Activated T-helper 17 cell treated with anti-CD3 and anti-CD28 coated beads, Interleukin-2, amount 50 U/mL, for 72 hours (primary cell): Measurements from ENCODE around the gene SGMS2. TPM values are rescaled to one million over a fixed set of nuclear protein-coding genes. Genes with fewer than 3 reads are reported as not detected.
"Not testable (repeated sequence)": the region's sequence is repeated elsewhere in the genome, so short reads cannot be mapped to it uniquely, and the experiment has no call there.

Experiments used
- ATAC-seq: fragments of 150-1000 bp; cut with Tn5 transposase; replicated peaks from 2 replicates; pipeline ENCODE4 v1.10.0; 2021; ENCODE audit warnings: mild to moderate bottlenecking, moderate library complexity
- H3K27ac Mint-ChIP-seq: one replicate; pipeline ENCODE4 v1.8.0; 2022; ENCODE audit warnings: mixed read lengths
- H3K27me3 Mint-ChIP-seq: one replicate; pipeline ENCODE4 v1.8.0; 2022; ENCODE audit warnings: mixed read lengths
- H3K36me3 Mint-ChIP-seq: one replicate; pipeline ENCODE4 v1.8.0; 2022; ENCODE audit warnings: low read depth, mild to moderate bottlenecking, mixed read lengths
- H3K4me1 Mint-ChIP-seq: one replicate; pipeline ENCODE4 v1.8.0; 2022; ENCODE audit warnings: mixed read lengths
- H3K4me3 Mint-ChIP-seq: one replicate; pipeline ENCODE4 v1.8.0; 2022; ENCODE audit warnings: mild to moderate bottlenecking, mixed read lengths
- H3K9me3 Mint-ChIP-seq: one replicate; pipeline ENCODE4 v1.8.0; 2022; ENCODE audit warnings: mixed read lengths
- total RNA-seq, 2 donors: library from RNA; stranded (reverse); gene quantifications; one replicate each; pipeline ENCODE4 v1.2.3, GENCODE V29; 2022

SGMS2 gene
- total RNA-seq, 2 donors from 2014 or later = 0.19 to 1.2 TPM

DNA sequence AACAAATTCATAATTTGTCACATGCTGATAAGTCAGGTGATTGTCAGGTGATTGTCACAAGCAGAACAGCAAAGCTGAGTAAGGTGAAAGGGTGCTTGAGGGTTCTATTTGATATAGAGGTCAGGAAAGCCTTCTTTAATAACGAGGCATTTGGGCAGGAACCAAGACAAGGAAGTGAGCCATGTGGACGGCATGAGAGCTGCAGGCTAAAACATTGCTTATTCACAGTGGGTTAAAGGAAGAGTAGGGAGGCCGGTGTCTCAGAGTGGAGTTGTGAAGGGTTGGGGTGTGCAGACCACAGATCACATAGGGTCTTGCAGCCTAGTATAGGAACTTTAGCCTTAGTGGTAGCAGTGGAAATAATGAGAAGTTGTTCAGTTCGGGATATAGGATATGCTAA is 75.3 kb downstream of the SGMS2 start:
- no peaks in the 10 kb centered on the region for H3K4me1 Mint-ChIP-seq
- H3K27me3 Mint-ChIP-seq = peaks cover 30% of the 10 kb centered on the region
- H3K27ac Mint-ChIP-seq = no peak overlapping the region
- ATAC-seq = no peak
- H3K4me3 Mint-ChIP-seq = no peak overlapping the region
- H3K36me3 Mint-ChIP-seq = no peaks in the 10 kb centered on the region
- H3K9me3 Mint-ChIP-seq = no peaks in the 10 kb centered on the region

DNA sequence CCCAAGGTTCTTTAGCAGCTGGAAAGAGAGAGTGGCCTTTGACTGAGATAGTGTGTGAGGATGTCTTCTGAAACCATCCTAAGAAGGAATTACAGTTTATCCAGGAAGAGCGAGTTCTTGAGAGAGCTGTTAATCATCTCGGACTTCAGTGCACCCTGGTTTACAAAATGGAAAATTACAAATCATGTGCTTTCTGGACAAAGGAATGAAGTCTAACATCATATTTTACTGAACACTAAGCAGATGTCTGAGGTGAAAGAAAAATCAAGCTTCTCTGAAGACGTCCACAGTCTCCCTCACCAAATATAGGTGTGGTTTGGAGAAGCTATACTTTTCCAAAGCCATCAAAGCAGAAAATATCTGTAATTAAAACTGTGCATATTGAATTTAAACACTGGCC is 75.8 kb downstream of the SGMS2 start:
- H3K36me3 Mint-ChIP-seq = no peaks in the 10 kb centered on the region
- no peak overlapping the region for H3K4me3 Mint-ChIP-seq
- no peaks in the 10 kb centered on the region for H3K9me3 Mint-ChIP-seq
- peaks cover 27% of the 10 kb centered on the region for H3K27me3 Mint-ChIP-seq
- no peaks in the 10 kb centered on the region for H3K4me1 Mint-ChIP-seq
- no peak for ATAC-seq
- H3K27ac Mint-ChIP-seq = no peak overlapping the region

DNA sequence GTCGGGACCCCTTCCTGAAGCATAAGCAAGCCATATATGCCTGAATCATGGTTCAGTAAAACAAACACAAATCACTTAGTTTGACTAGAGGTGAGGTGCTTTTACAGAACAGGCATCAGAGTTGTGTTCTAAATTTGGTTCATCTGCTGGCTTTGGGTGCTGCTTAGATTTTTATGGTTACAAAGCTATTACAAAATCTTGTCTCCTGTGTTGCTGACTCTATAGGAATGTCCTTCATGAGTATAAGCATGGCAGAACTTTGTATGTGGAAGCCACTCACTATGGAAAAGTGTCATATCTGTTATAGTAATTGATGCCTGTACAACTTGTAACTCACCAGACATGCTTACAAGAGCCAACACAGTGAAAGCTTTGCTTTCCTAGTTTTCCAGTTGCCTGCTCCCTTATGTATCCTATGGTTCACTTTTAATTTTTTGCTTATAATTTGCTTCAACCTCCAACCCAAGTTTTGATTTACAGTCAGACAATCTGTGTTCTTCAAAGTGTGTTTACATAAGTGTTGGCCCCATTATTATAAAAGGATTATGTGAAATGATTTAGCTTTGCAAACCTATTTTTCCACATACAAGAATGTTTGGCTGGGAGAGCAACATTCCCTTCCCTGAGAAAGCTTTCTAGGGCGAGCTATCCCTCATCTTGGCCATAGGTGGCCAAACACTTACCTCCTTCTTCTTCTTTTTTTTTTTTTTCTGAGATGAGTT is 76.6 kb downstream of the SGMS2 start:
- Mint-ChIP-seq H3K4me3 (no peak overlapping the region), H3K4me1 (no peaks in the 10 kb centered on the region), H3K27ac (no peak overlapping the region), H3K27me3 (peaks cover 27% of the 10 kb centered on the region), H3K9me3 (no peaks in the 10 kb centered on the region), H3K36me3 (no peaks in the 10 kb centered on the region)
- no peak for ATAC-seq

DNA sequence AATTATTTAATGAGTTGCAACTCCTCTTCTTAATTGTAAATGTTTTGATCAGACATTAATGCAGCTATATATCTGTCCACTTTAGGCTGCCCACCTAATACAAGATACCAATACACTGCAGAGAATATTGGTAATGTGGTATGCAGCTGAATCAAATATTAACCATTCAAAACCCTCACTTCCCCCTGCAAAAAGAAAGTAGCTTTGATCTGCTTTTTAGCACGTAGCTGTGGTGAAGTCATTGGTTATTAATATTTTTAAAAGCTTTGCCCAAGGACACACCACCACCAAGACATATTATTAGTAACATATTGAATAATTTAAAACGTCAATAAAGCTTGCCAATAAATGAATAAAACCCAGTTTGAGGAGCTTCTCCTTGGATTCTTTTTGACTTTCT is 78.0 kb downstream of the SGMS2 start:
- no peaks in the 10 kb centered on the region for H3K4me1 Mint-ChIP-seq
- H3K9me3 Mint-ChIP-seq = no peaks in the 10 kb centered on the region
- ATAC-seq = no peak
- no peak overlapping the region for H3K4me3 Mint-ChIP-seq
- no peaks in the 10 kb centered on the region for H3K36me3 Mint-ChIP-seq
- no peak overlapping the region for H3K27ac Mint-ChIP-seq
- peaks cover 27% of the 10 kb centered on the region for H3K27me3 Mint-ChIP-seq

DNA sequence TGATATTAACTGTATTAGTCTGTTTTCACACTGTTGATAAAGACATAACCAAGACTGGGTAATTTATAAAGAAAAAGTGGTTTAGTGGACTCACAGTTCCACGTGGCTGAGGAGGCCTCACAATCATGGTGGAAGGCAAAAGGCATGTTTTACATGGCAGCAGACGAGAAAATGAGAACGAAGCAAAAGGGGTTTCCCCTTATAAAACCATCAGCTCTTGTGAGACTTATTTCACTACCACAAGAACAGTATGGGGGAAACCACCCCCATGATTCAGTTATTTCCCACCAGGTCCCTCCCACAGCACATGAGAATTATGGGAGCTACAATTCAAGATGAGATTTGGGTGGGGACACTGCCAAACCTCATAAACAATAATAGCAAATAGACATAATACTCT is 80.3 kb downstream of the SGMS2 start:
- not testable (repeated sequence) for H3K36me3 Mint-ChIP-seq, H3K9me3 Mint-ChIP-seq, H3K4me3 Mint-ChIP-seq, H3K4me1 Mint-ChIP-seq, H3K27ac Mint-ChIP-seq
- peaks cover 30% of the 10 kb centered on the region for H3K27me3 Mint-ChIP-seq
- ATAC-seq = peak; percentile 88

DNA sequence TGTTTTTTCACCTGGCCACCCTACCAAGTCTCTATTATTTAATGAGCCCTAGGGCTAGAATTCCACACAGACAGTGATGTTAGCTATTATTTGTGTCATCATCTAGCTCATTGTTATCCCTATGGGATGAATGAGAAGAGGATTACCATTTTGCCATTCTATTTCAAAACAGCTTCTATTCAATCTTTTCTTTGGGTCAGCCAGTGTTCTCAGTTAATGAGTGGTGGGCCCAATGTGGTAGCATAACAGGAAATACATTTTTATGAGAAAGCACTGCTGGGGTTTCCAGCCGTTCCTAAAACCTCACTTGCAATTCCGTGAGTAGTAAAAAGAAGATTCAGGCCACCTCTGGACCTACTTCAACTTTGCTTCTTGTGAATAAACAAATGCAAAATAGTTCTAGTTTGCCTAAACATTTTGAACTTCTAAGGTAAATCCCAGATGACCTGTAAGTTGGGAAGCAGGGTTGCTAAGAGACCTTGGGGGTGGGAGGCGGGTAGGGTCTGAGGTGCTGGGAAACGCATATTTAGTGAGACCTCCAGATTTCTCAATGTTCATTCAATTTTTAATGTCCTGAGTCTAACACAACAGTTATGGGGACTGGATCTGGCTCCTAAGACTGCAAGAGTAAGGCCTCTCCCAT is 81.8 kb downstream of the SGMS2 start:
- Mint-ChIP-seq H3K36me3 (no peaks in the 10 kb centered on the region), H3K27ac (no peak overlapping the region), H3K27me3 (peaks cover 15% of the 10 kb centered on the region), H3K4me3 (no peak overlapping the region), H3K9me3 (no peaks in the 10 kb centered on the region), H3K4me1 (no peaks in the 10 kb centered on the region)
- no peak for ATAC-seq

DNA sequence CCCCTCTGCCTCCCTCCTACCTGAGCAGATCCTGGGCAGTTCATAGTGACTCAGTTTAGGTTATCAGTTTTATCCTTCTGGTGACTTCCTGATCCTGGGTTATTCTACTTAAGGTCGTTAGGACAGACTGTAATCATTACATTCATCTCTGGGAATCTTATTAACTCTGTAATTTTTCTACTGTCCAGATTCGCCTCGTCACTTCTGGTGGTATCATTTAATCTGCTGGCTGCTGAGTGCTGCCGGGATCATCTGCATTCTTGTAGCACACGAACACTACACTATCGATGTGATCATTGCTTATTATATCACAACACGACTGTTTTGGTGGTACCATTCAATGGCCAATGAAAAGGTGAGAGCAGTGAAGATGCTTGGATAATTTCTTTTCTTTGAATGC is 83.6 kb downstream of the SGMS2 start:
- no peaks in the 10 kb centered on the region for H3K9me3 Mint-ChIP-seq
- ATAC-seq = no peak
- H3K27me3 Mint-ChIP-seq = peaks cover 6% of the 10 kb centered on the region
- no peak overlapping the region for H3K27ac Mint-ChIP-seq
- H3K4me3 Mint-ChIP-seq = no peak overlapping the region
- H3K36me3 Mint-ChIP-seq = no peaks in the 10 kb centered on the region
- H3K4me1 Mint-ChIP-seq = no peaks in the 10 kb centered on the region

DNA sequence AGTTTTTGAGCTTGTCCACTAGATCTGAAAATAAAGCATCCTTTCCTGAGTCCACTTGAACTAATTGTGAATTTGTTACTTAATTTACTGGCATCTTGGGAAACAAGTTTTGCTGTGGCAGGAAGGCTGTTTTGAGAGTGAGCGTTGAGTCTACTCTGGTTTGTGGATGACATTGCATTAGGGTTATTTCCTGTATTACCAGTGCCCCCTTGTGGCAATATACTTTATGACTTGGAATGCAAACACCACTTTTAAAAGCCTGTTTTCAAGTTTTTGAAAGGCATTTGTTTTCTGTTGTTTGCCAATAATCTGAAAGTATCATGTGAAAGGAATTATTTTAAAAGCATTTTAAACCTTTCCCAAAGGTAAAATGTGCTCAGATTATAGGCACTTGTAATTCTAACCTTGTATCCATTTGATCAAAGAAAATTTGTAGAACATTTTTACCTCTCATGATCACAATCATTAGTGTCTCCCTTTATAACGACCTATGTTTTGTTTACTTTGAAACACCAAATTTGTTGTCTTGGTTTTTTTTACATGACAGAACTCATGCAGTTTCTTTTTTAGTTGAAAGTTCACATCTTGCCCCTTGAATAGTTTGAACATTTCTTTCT is 88.7 kb downstream of the SGMS2 start:
- no peak overlapping the region for H3K27ac Mint-ChIP-seq
- H3K4me3 Mint-ChIP-seq = no peak overlapping the region

DNA sequence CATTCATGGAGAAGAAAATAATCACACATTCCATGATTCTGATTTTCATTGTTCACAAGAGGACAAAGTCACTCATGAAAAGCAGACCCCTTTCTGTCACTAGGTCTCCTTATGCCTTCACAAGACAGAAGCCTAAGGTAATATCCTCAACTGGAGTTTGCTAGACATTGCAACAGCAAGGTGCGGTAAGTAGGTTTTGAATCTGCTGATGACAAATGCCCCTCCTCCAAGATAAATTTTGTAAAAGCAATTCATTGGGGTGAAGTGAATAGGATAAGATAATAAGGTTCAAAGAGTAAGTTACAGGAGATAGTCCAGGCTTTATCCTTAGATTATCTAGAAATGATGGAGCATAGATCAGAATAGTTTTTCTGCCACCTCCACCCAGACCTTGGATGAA is 90.5 kb downstream of the SGMS2 start:
- no peak overlapping the region for H3K4me3 Mint-ChIP-seq
- H3K36me3 Mint-ChIP-seq = no peaks in the 10 kb centered on the region
- no peak overlapping the region for H3K27ac Mint-ChIP-seq
- no peak for ATAC-seq
- peaks cover 8% of the 10 kb centered on the region for H3K9me3 Mint-ChIP-seq
- H3K4me1 Mint-ChIP-seq = no peaks in the 10 kb centered on the region
- peaks cover 17% of the 10 kb centered on the region for H3K27me3 Mint-ChIP-seq

More for the DNA sequence above, 88.7 kb downstream of the SGMS2 start:
- no peaks in the 10 kb centered on the region for H3K4me1 Mint-ChIP-seq
- no peaks in the 10 kb centered on the region for H3K36me3 Mint-ChIP-seq
- ATAC-seq = peak; percentile 63
- H3K9me3 Mint-ChIP-seq = no peaks in the 10 kb centered on the region
- peaks cover 9% of the 10 kb centered on the region for H3K27me3 Mint-ChIP-seq

DNA sequence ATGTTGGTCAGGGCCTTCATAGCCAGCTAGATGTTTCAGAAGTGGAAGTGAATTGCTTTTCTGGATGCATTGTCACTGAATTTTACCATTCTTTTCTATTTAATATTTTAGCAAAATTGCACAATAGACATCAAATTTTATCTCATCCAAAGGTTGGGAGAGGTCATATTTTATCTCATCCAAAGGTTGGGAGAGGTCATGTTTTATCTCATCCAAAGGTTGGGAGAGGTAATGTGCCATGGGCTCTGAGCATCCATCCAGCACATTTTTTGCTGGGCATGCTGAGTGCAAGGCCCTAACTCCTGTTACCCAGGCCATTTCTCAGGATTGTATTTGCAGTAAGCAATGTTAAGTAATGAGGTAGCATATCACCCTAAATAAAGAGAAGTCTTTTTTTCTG is 91.9 kb downstream of the SGMS2 start:
- H3K9me3 Mint-ChIP-seq = peaks cover 8% of the 10 kb centered on the region
- H3K27me3 Mint-ChIP-seq = peaks cover 20% of the 10 kb centered on the region
- H3K4me3 Mint-ChIP-seq = no peak overlapping the region
- no peaks in the 10 kb centered on the region for H3K36me3 Mint-ChIP-seq
- no peak overlapping the region for H3K27ac Mint-ChIP-seq
- ATAC-seq = no peak
- no peaks in the 10 kb centered on the region for H3K4me1 Mint-ChIP-seq

DNA sequence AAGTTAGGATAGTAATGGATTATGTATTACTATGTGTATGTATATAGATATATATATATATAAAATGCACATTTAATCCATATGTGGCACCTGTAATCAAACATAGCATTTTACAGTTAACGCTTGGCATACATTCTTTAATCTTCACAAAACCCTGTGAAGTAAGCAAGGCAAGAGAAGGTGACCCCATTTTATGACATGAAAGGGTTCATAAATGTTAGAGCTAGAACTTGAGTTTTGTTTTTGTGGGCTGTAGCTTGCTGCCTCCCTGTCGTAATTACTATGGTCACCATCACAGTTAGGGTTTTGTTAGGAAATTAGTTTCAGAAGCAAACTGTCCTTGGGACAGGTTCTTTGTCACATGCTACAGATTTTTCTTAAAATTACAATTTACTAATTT is 92.8 kb downstream of the SGMS2 start:
- ATAC-seq = no peak
- no peaks in the 10 kb centered on the region for H3K4me1 Mint-ChIP-seq
- peaks cover 20% of the 10 kb centered on the region for H3K27me3 Mint-ChIP-seq
- no peak overlapping the region for H3K27ac Mint-ChIP-seq
- no peak overlapping the region for H3K4me3 Mint-ChIP-seq
- H3K36me3 Mint-ChIP-seq = no peaks in the 10 kb centered on the region
- peaks cover 8% of the 10 kb centered on the region for H3K9me3 Mint-ChIP-seq

DNA sequence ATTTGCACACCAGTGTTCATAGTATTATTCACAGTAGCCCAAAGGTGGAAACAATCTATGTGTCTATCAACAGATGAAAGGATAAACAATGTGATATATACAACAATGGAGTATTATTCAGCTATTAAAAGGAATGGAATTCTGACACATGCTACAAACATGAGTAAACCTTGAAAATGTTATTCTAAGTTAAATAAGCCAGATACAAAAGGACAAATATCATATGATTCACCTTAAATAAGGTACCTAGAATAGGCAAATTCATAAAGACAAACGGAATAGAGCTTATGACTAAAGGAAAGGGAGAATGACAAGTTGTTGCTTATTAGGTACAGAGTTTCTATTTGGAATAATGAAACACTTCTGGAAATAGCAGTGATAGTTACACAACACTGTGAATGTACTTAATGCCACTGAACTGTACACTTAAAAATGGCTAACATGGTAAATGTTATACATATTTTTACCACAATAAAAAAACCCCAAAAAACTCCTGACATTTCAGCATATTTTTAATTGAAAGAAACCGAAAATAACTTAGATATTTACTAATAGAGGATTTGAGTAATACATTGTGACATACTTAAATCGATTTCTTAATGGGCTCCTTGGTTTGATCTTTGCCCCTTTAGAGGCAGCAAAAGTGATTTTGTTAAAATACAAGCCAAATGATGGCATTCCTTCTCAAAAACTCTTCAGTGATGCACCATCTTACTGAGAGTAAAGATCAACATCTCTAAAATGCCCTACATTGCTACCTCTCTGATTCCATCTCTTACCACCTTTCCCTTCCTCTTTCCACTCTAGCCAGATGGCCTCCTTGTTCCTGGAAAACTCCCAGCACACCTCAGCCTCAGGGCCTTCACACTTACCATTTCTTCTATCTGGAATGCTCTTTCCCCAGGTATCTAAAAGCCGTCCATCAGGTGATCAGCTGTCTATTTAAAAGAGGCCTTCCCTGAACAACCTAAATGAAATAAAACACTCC is 98.0 kb downstream of the SGMS2 start:
- Mint-ChIP-seq H3K9me3 (peaks cover 8% of the 10 kb centered on the region), H3K27me3 (peaks cover 20% of the 10 kb centered on the region), H3K4me1 (no peaks in the 10 kb centered on the region), H3K36me3 (no peaks in the 10 kb centered on the region), H3K4me3 (no peak overlapping the region), H3K27ac (no peak overlapping the region)
- no peak for ATAC-seq

DNA sequence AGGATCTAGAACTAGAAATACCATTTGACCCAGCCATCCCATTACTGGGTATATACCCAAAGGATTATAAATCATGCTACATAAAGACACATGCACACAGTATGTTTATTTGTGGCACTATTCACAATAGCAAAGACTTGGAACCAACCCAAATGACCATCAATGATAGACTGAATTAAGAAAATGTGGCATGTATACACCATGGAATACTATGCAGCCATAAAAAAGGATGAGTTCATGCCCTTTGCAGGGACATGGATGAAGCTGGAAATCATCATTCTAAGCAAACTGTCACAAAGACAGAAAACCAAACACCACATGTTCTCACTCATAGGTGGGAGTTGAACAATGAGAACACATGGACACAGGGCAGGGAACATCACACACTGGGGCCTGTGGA is 101.0 kb downstream of the SGMS2 start:
- not testable (repeated sequence) for H3K36me3 Mint-ChIP-seq, ATAC-seq, H3K4me3 Mint-ChIP-seq, H3K27me3 Mint-ChIP-seq, H3K27ac Mint-ChIP-seq, H3K9me3 Mint-ChIP-seq, H3K4me1 Mint-ChIP-seq

DNA sequence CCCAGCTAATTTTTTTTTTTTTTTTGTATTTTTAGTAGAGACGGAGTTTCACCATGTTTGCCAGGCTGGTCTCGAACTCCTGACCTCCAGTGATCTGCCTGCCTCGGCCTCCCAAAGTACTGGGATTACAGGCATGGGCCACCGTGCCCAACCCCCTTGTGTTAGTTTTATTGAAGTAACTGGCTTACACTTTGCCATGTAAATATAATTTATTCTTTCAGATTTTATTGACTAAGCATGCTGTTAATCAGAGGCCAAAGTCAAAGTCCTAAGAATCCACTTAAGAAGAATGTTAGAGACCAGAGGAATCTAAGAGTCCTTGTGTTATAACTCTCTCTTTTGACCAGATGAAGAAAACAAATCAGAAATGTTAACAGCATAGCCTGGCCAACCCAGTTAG is 102.1 kb downstream of the SGMS2 start:
- H3K36me3 Mint-ChIP-seq, ATAC-seq, H3K9me3 Mint-ChIP-seq, H3K4me1 Mint-ChIP-seq, H3K27ac Mint-ChIP-seq, H3K27me3 Mint-ChIP-seq, H3K4me3 Mint-ChIP-seq: not testable (repeated sequence)
